ENCODE data around the gene CDC7. TPM values are rescaled to one million over a fixed set of nuclear protein-coding genes. Genes with fewer than 3 reads are reported as not detected.

Gene CDC7
- polyA plus RNA-seq, 1 of the 3 experiments (the other 2 are of a cell fraction): 2.6 TPM

GRCh38 chr1:91526496-91526895 lies 25.8 kb downstream of the CDC7 start (continued):
- TF ChIP-seq RAD21 (IDR thresholded peaks at IDR 0.05; ENCODE audit: low read length) (no peak), ZBTB33 (IDR thresholded peaks at IDR 0.05; ENCODE audit: borderline replicate concordance, low read depth) (no peak), CTCF (IDR thresholded peaks at IDR 0.05) (no peak), RFX5 (IDR thresholded peaks at IDR 0.05; ENCODE audit: low read length) (no peak), NFIC (IDR thresholded peaks at IDR 0.05; ENCODE audit: borderline replicate concordance) (no peak)

DNA sequence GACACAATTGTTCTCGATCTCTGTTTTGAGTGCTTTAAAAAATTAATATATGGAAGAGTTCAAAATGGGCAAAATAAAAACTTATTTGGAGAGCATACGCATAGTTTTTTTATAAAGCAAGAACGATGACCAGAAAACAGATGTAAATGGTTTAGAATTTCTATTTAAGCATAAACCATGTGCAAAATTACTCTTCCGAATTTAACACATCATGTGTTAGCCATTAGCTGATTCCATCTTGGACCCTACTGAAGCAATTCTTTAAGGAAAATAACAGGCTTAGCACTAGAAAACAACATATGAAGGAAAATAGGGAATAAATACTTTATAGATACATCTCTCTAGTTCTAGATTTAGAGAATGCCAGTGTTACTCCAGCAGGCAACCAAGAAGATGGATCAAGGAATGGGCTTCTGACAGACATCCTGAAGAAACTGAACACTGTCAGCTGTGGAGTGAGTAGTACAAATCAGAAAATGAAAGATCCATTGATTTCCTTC lies 26.7 kb downstream of the CDC7 start:
- CTCF ChIA-PET: no interaction called here
- Histone ChIP-seq H3K4me1 (ENCODE audit: control insufficient read depth in 1 of 2, insufficient read depth in 2 of 2, low read depth in 1 of 2, low read length in 1 of 2) (no peaks in the 10 kb centered on the region), H3K27me3 (ENCODE audit: insufficient read depth) (no peaks in the 10 kb centered on the region), H3K9me2 (no peaks in the 10 kb centered on the region), H3K9me3 (no peaks in the 10 kb centered on the region), H3K4me2 (no peak overlapping the region), H3F3A (replicated peaks; ENCODE audit: insufficient read depth) (no peaks in the 10 kb centered on the region), H4K20me1 (ENCODE audit: insufficient read depth) (no peaks in the 10 kb centered on the region), H3K4me3 (ENCODE audit: low read depth in 2 of 2, low read length in 1 of 2) (no peak overlapping the region), H3K27ac (ENCODE audit: low read depth in 2 of 2, low read length in 1 of 2) (no peak overlapping the region), H3K79me2 (ENCODE audit: insufficient read depth) (no peaks in the 10 kb centered on the region), H3K9ac (no peak overlapping the region), H3K36me3 (replicated peaks in 1 of 2; ENCODE audit: control insufficient read depth in 1 of 2, insufficient read depth in 2 of 2, low read length in 1 of 2) (no peaks in the 10 kb centered on the region), H2AFZ (ENCODE audit: low read depth) (no peak overlapping the region)
- 91% methylated on average over 4 of the region's 4 CpGs for WGBS (ENCODE audit: low lambda C conversion rate)
- TF ChIP-seq SMC3 (IDR thresholded peaks at IDR 0.05; ENCODE audit: low read depth, low read length) (no peak), FOXJ3 (CRISPR knock-in tag; IDR thresholded peaks at IDR 0.05) (no peak), GABPA (IDR thresholded peaks at IDR 0.05; ENCODE audit: low read depth) (no peak), TAF1 (IDR thresholded peaks at IDR 0.05; ENCODE audit: borderline replicate concordance, low read depth, low read length) (no peak), NRF1 (IDR thresholded peaks at IDR 0.05; ENCODE audit: low read depth, low read length) (no peak)
- TF ChIP-seq, protein P1, sequence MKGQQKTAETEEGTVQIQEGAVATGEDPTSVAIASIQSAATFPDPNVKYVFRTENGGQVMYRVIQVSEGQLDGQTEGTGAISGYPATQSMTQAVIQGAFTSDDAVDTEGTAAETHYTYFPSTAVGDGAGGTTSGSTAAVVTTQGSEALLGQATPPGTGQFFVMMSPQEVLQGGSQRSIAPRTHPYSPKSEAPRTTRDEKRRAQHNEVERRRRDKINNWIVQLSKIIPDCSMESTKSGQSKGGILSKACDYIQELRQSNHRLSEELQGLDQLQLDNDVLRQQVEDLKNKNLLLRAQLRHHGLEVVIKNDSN (IDR thresholded peaks at IDR 0.05; ENCODE audit: borderline replicate concordance, low read depth): no peak
- POLR2A ChIA-PET: no interaction called here
- no peak for DNase-seq

GRCh38 chr1:91527781-91528180 lies 27.1 kb downstream of the CDC7 start:
- H3K9me3 ChIP-seq: no peaks in the 10 kb centered on the region
- H3K4me1 ChIP-seq (ENCODE audit: control insufficient read depth in 1 of 2, insufficient read depth in 2 of 2, low read depth in 1 of 2, low read length in 1 of 2): no peaks in the 10 kb centered on the region
- no peak for TF ChIP-seq TEAD4 (IDR thresholded peaks at IDR 0.05; ENCODE audit: borderline replicate concordance, insufficient read depth)
- no peak for TF ChIP-seq GABPA (IDR thresholded peaks at IDR 0.05; ENCODE audit: low read depth)
- no peak for TF ChIP-seq TAF1 (IDR thresholded peaks at IDR 0.05; ENCODE audit: borderline replicate concordance, low read depth, low read length)
- TF ChIP-seq TCF12 (IDR thresholded peaks at IDR 0.05): no peak
- TF ChIP-seq CHD2 (IDR thresholded peaks at IDR 0.05; ENCODE audit: low read length, partially characterized antibody): no peak
- no peak for TF ChIP-seq MXI1 (IDR thresholded peaks at IDR 0.05; ENCODE audit: low read depth, low read length)
- no peak for TF ChIP-seq MEF2A (IDR thresholded peaks at IDR 0.05; ENCODE audit: borderline replicate concordance, low read depth)
- no peak for TF ChIP-seq RXRA (IDR thresholded peaks at IDR 0.05; ENCODE audit: borderline replicate concordance, low read depth)
- no peak for TF ChIP-seq GATA2 (CRISPR knock-in tag; IDR thresholded peaks at IDR 0.05)
- TF ChIP-seq, protein P1 (IDR thresholded peaks at IDR 0.05; ENCODE audit: borderline replicate concordance, low read depth): no peak
- TF ChIP-seq, protein P2, sequence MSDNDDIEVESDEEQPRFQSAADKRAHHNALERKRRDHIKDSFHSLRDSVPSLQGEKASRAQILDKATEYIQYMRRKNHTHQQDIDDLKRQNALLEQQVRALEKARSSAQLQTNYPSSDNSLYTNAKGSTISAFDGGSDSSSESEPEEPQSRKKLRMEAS (IDR thresholded peaks at IDR 0.05; ENCODE audit: low read depth): no peak
- no peak for TF ChIP-seq JUND (IDR thresholded peaks at IDR 0.05)
- no peak for TF ChIP-seq NFIC (IDR thresholded peaks at IDR 0.05; ENCODE audit: borderline replicate concordance)
- no peak for TF ChIP-seq EZH2phosphoT487 (IDR thresholded peaks at IDR 0.05; ENCODE audit: borderline replicate concordance, low read depth)
- no peak for TF ChIP-seq EP300 (IDR thresholded peaks at IDR 0.05; ENCODE audit: borderline replicate concordance in 1 of 2, low read depth in 1 of 2, low read length in 1 of 2)
- TF ChIP-seq ELF1 (IDR thresholded peaks at IDR 0.05): no peak
- no peak overlapping the region for H3K9ac ChIP-seq
- H3K9me2 ChIP-seq: no peaks in the 10 kb centered on the region
- no peaks in the 10 kb centered on the region for H3F3A ChIP-seq (replicated peaks; ENCODE audit: insufficient read depth)
- ChIA-PET CTCF (no interaction called here), POLR2A (no interaction called here)
- H3K27me3 ChIP-seq (ENCODE audit: insufficient read depth): no peaks in the 10 kb centered on the region
- no peak overlapping the region for H3K4me2 ChIP-seq
- no peaks in the 10 kb centered on the region for H3K79me2 ChIP-seq (ENCODE audit: insufficient read depth)
- no peak for DNase-seq
- no peak overlapping the region for H2AFZ ChIP-seq (ENCODE audit: low read depth)
- no peak overlapping the region for H3K4me3 ChIP-seq (ENCODE audit: low read depth in 2 of 2, low read length in 1 of 2)
- H3K36me3 ChIP-seq (replicated peaks in 1 of 2; ENCODE audit: control insufficient read depth in 1 of 2, insufficient read depth in 2 of 2, low read length in 1 of 2): no peaks in the 10 kb centered on the region
- no peaks in the 10 kb centered on the region for H4K20me1 ChIP-seq (ENCODE audit: insufficient read depth)
- 95% methylated on average over 2 of the region's 2 CpGs for WGBS (ENCODE audit: low lambda C conversion rate)
- no peak overlapping the region for H3K27ac ChIP-seq (ENCODE audit: low read depth in 2 of 2, low read length in 1 of 2)

Measured in SK-N-SH (cell line).